Activated CD4-positive, alpha-beta T cell treated with anti-CD3 and anti-CD28 coated beads, Interleukin-2, amount 50 U/mL, for 1 hour (primary cell): ENCODE measurements around the gene WWOX.

Experiments used
- DNase-seq: peaks from one replicate; pipeline ENCODE4 v3.0.0-alpha.2; 2020

The WWOX gene

DNA sequence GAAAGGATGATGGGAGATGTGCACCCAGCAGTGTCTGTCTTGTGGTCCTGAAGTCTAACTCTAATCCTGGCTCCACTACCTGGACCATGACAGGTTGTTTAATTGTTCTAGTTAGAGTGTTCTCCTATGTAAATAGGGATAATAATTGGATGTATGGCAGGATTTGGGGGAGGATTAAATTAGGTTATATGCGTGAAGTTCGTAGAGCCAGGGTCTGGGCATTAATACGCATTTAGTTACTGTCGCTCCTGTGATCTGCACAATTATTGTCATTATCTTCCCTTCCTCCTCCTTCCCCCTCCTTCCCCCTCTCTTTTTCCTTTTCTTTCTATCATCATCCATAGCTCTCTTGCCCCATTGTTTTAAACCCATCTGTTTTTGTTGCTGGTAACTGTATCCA, 210.3 kb downstream of the WWOX start:
- no peak for DNase-seq

DNA sequence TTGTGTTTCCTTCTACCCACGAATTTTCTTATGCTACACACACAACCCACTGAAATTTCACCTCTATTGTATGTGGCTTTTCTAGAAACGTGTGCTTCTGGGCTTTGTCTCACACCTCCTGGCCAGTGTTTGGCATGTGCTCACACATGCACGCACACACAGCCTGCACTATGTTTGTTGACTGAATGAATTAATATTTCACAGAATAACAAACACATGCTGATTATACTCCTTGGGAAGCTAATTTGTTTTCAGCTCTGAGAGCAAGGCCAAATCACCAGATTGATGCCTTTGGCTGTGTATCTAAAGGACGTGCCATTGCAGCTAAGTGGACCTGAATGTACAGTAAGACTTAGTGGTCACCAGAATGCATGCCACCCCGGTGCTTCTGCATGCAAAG, 210.7 kb downstream of the WWOX start:
- DNase-seq, result no peak

DNA sequence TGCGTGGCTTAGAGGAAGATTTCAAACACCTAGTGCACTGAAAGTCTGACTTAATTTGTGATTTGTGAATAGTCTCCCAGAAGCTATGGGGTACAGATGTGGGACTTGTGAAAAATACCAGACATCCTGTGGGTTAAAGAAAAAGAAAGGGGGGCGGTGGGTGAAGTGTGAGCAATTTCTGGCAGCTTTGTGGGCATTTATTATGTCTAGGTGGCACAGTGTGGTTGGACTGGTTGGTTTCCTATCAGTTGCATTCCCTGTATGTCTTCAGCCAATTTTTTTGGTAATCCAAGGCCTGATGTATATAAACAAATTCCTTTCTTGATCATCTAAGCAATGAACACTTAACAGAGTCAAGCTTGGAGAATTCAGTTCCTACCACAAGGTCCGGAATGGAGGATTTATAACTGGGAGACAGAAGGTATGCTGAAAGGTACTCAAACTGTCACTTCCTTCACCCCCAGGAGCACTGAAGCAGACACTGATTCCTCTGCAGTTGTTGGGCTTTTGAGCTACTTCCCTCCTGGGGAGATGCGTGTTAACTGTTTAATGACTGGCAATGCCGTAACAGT, 211.6 kb downstream of the WWOX start:
- no peak for DNase-seq

DNA sequence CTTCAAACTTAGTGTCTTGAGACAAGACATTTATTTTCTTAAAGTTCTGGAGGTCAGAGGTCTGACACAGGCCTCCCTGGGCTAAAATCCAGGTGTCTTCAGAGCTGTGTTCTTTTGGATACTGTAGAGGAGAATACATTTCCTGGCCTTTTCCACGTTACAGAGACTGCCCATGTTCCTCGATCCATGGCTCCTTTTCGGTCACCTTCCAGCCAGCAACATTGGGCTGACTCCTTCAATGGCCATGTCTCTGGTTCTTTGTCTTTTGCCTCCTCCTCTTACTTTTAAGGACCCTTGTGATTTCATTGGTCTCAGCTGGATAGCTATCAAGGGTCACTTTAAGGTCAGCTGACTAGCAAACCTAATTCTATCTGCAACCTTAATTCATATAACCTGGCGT, 212.4 kb downstream of the WWOX start:
- DNase-seq, result no peak

DNA sequence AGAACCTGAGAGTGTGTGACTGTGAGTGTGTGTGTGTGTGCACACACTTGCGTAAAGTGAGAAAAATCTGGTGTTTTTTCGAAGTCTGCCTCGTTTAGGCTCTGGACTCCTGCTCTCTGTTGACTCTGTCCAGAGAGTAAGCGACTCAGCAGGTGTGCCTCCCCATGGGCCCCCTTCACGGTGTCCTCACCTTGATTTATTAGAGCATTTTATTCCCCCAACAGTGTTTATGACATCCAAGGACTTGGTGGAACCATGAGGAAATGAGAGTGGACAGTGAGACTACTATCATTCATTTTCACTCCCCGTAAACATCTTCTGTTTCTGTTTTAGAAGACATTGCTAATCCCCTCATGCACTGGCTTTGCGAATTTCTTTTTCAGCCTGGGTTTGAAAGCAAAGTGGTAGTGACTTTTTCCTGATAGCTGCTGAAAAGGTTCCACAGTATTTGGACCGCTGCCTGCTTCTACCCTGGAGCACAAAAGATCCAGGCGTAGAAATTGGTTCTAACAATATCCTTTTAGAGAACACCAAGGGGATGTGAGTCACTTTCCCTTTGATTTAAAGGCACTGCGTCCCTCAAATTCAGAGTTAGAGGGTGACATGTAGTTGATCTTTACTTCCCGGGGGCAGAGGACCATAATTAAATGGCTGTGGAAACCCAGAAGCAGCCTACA, 218.2 kb downstream of the WWOX start:
- DNase-seq, result no peak

DNA sequence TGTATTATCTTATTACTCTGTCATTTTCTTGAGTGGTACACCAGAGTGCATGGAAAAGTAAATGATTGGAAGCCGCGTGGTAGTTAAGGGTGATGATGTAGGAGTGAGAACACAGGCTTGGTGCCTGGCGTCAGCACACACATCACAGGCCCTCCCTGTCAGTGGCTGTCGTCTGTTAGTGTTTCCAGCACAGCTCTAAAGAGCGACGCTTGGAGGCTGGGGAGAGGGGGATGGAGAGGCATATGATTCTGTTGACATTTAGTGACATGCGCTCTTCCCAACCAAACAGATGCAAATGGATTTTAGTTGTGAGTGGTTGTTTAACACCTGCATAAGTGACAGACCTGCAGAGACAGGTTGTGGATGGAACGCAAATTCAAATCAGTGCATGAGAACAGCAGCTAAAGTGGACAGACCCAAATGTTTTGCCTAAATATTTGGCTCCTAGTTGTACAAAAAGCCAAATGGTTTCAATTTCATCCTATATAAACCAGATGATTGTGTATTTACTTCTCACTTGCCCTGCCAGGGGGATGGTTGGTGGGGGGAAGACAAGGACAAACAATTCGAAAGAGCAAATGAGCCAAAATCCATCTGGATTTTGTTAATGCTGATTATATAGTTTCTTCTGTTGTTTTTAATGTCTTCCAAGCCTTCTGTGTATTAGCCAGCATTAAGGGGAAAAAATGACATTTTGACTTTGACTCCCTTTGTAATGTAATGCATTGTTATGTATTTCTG, 222.3 kb downstream of the WWOX start:
- no peak for DNase-seq

DNA sequence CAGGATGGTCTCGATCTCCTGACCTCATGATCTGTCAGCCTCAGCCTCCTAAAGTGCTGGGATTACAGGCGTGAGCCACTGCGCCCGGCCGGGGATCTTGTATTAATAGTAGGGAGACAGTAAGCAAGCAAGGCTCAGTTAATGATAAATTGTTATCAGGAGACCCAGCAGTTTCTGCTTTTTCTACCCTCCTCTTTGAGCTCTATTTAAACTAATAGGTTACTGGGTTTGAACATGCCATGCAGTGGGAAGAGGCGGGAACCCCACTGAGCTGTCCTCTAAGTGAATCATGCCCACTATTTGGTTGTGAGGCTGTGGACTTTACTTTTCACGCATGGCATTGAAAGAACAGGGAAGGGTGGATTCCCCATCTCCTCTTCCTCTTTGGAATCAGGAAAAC, 223.9 kb downstream of the WWOX start:
- DNase-seq, result no peak

DNA sequence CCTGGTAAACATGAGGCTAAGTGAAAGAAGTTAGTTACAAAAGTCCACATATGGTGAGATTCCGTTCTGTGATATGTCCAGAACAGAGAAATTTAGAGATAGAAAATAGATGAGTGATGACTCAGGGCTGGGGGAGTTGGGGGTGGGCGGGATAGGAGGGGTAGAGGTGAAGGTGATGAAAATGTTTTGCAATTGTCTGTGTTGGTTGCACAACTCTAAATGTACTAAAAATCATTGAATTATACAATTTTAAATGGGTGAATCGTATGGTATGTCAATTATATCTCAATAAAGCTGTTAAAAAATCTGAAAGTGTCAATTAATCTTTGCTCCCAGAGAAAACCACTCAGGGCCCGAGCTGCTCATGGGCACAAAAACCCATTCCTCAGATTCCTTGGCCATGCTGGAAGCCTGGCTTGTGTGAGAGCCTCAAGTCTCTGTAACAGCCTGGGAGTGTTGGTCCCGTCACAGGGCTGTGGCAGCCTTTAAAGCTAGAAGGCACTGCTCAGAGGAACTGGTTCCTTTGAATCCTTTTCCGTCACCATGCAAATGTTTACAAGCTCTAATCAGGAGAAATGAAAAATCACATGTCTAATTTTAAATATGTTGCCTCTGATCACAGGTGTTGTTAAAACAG, 225.3 kb downstream of the WWOX start:
- DNase-seq, result no peak

DNA sequence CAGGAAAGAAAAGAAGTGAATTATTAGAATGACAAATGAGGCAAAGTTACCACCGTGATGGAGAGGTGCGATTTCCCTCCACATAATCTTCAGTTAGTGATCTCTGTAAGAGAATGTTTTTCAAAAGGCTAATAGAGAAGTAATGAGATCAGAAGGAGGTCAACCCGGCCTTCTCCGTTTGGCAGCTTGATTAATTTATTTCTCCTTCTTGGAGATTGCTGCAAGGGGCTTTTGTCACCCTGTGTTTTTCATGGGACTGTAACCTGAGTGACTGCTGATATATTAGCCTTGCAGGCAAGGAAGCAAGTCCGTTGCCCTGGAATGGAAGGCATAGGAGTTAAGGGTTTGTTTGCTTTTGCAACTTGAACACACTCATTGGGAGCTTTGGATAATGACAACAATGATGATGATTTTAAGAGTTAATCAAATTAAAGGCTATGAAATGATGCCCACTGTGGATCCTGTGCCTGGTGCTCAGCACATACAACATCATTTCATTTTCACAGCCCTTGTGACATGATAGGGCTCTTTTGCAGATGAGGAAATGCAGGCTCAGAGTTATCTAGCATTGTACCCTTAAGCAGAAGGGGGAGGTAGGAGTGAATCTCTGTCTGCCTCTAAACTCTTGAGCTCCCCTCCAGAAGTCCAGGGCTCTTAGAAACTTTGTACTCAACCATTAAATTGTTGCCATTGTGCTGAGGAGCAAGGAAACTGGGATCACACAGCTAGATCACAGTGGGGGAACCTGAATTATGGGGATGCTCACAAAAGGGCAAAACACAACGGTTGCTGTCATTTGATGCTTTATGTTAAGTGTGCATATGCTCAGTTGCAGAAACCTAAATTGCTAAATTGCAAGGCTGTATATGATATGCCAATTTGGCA, 226.3 kb downstream of the WWOX start:
- no peak for DNase-seq

DNA sequence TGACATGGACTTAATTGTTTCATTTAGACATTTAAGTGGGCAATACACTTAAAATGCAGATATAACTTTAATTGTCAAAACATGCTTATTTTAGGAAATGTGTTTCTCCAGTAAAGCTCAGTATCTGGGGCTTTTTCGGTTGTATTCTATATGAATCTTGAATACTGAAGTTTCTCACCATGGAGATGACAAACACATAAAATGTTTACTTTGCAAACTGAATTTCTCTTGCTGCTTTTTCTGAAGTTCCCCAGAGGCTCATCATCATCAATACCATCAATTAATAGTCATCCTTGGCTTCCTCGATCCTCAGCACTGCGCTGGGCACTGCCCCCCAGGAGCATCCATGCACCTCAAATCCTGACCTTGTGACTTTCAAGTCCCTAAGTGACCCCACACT, 227.3 kb downstream of the WWOX start:
- no peak for DNase-seq

DNA sequence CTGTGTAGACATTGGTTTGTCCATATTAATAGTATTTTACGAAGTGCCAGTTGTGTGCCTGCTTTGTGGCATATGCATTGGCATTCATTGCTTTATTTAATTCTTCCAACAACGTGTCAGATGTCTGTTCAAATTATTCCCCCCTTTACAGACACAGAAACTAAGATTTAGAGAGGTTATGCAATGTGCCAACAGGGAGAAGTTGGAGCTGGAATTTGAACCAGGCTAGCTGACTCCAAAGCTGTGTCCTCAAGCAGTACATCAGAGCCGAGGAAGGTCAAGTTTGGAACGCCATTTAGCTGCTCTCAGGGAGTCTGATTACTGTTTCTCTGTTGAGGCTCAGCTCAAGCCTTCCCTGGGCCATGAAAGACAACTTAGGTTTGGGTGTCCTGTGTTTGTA, 232.3 kb downstream of the WWOX start:
- no peak for DNase-seq

DNA sequence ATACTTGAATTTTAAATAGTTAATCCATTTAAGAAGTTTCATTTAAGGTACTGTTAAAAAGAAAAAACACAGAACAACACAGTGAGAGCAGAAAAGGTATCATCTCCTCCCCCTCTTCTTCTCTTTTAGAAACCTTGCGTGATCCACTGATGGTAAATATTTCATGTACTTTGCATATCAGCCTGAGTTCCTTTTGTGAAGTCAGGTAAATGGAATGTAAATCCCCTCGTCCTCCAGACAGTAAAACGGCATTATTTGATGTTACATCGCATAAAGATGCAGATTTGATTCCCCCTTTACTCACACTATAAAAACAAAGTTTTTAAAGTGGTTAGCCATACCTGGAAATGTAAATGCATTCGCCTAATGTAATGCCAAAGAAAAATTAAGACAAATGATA, 234.4 kb downstream of the WWOX start:
- DNase-seq, result no peak

DNA sequence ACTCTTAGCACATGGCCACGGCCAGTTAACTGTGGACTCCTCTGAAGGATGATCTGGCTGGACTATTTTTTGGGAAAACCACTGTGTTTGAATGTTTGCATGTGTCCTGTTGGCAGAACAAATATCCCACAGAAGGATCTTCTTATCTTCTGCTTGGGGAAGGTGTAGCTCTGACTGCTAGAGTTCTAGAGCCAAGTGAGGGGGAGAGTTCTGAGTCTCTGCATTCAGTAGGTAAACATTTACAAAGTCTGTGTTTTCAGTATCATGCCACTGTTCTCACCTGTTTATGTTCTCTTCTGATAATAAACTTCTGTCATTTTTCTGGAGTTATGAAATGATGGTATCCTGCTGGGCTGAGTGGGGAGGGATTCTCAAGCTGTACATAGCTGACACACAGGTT, 241.1 kb downstream of the WWOX start:
- DNase-seq, result no peak

DNA sequence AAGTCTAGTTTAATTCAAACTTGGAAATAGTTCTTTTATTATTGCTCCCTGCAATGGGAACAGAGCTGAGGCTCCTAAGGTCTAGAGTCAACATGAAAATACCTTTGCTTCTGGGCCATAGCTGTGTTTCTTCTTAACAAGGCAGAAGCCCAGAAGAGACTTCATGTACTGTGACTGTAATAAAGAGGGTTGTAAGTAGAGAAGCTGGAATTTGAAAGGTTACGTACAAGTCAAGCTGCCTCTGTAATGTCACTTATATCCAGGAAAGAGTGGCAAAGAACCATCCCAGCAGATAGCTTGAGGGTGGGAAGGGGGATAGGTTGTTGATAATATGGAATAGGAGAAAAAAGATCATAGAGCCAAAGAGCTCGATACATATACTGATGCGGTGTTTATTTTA, 248.6 kb downstream of the WWOX start:
- DNase-seq, result no peak

DNA sequence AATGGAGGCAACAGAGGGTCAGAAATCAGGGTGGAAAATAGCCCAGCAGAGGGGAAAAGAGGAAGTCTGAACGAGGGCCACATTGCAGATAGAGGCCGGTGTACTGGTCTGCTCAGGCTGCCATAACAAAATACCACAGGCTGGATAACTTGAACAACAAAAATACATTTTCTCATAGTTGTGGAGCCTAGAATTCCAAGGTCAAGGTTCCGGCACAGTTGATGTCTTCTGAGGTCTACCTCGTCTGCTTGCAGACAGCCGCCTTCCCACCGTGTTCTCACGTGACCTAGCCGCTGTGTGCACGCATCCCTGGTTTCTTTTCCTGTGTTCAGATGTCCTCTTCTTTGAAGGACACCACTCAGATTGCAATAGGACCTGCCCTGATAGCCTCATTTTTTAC, 249.4 kb downstream of the WWOX start:
- DNase-seq, result no peak

DNA sequence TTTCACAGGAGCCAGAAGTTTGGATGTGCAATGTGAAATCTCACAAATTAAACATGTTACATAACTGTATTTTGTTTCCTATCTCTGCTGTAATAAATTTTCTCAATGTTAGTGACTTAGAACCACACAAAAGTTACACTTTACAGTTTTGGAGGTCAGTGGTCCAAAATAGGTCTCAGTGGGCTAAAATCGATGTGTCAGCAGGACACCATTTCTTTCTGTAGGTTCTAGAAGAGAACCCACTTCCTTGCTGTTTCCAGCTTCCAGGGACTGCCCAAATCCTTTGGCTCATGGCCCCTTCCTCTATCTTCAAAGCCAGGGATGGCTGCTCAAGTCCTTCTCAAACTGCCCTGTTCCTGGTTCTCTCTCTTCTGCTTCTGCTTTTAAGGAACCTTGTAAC, 252.7 kb downstream of the WWOX start:
- DNase-seq, result no peak

DNA sequence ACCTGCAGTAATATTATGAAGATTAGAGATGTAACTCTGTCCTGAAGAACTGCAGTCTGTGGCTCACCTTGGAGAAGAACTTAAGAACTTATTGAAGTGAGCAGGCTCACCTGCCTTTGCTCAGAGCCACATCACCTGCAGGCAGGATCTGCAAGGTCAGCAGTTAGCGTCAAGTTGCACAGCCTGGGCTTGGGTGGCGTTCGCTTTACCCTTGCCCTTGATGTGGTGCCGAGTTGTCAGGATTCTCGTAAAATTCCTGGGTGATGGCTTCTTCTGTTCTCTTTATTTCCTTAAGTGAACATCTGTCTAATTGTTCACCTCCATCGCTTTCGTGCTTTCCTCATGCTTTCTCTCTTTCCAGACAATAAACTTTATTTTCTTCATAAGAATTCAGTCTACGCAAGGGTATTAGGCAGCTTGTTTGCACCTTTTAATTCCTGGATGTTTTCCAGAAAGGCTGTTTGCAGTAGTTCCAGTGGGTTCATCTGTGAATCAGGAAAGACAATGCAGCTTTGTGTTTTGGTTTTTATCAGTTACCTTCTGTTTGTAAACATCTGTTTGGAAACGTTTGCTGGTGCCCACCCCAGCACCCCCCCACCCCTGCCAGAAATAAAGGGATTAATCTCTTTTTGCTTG, 254.3 kb downstream of the WWOX start:
- DNase-seq, result no peak

DNA sequence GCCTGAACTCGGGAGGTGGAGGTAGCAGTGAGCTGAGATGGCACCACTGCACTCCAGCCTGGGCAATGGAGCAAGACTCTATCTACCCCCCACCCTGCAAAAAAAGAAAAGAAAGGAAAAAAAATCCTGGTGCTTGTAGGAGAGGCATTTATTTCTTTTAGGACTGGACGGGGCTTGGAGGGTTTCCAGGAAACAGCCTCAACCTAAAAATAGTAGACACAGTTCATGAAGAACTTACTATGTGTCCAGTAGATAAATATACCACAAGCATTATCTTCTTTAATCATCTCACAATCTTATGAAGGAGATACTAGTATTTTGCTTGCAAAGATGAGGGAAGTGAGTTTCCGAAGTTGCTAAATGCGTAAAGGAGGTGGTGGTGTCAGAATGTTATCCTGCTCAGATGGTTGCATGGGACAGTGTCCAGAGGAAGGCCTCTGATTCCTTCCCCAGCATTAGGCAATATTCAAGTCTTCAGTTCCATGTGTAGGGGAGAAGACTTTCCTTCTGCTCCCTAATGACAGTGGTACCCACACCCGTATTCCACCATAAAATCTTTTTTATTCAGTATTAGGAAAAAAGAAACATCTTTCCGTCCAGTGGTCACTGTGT, 263.2 kb downstream of the WWOX start:
- no peak for DNase-seq

DNA sequence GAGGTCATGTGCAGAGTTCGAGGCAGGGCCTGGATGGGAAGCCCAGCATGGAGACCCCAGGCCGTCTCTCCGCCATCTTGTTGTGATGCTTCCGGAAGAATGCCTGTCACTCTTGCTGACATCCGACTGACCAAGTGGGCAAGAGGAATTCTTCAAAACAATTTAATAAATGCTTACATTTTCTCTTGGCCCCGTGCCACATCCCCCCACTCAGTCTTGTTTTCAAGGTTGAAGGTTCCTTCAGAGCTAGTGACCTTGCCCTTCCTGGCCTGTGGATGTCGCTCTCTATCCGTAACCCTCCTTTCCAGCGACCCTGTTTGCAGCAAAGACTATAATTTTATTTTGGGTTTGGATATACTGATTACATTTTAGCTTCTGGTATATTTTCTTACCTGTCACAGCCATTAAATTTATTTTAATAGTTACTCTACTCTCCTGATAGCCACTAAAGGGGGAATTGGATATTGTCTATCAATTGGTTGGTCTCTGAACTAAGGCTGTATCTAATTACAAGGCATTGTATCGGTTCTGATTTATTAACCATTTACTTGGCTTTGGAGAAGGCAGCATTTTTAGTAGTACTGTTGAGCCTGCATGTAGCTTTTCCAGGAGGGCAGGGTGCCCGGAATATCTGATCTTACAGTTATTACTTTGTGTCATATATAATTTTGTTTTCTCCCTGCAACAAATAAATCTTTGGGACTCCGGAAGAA, 264.5 kb downstream of the WWOX start:
- no peak for DNase-seq

DNA sequence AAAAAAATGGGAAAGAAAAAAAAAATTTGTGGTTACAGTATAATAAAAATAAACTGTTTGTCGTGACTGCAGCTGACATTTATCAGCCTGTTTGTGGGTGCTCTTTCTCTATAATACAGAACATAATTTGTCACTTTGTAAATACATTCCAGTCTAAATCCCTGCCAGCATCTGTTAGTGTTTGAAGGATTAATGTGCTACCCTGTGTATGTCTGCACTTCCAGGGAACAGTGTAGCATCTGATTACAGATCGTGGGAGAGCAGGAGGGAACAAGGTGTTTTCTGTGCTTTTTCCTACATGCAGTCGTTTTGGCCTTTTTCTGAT, 265.1 kb downstream of the WWOX start:
- no peak for DNase-seq

DNA sequence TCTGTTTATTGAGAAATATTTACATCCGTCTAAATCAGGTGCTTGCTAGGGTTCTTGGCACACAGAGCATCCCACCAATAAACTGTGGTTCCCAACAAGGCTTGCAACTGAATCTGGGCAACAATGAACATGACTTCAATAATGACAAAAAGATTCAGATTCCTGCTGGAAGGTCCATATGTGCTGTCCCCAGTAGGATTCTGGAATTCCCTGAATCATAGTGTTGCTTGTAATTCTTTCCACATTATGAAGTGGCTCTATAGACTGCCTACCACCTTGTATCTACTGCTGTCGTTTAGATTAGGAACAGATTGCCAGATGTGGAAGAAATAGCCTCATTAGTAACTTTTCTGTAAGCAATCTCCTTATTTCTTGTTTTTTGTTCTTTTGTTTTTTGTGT, 265.9 kb downstream of the WWOX start:
- no peak for DNase-seq
